Adrenal gland (tissue), 5 donors: ENCODE data around the gene ADGRB3.

ENCODE experiments used
- POLR2A ChIP-seq, 2 donors: fragments of 450-650 bp; IDR thresholded peaks; one replicate each; pipeline ENCODE4 v1.6.1; 2017; ENCODE audit warnings: antibody characterized with exemption in 2 of 2, mild to moderate bottlenecking in 2 of 2, moderate library complexity in 1 of 2
- TF ChIP-seq, protein P1 (sequence below), 6 experiments: fragments of 450-650 bp in 4 of 6; fragments of 200-600 bp in 2 of 6; sonication (generic) in 1 of 6; IDR thresholded peaks; 1 replicate in 5 of 6; 2 replicates in 1 of 6; pipeline versions ENCODE4 v1.5.1 to v1.8.0; 2016 to 2021; ENCODE audit warnings: antibody characterized with exemption in 6 of 6, mild to moderate bottlenecking in 2 of 6, moderate library complexity in 1 of 6
- donor health status: DM: no; HTN: no; CAD: no.

GRCh38 chr6:68726992-68727391 lies 91.9 kb downstream of the ADGRB3 start:
- TF ChIP-seq, protein P1, sequence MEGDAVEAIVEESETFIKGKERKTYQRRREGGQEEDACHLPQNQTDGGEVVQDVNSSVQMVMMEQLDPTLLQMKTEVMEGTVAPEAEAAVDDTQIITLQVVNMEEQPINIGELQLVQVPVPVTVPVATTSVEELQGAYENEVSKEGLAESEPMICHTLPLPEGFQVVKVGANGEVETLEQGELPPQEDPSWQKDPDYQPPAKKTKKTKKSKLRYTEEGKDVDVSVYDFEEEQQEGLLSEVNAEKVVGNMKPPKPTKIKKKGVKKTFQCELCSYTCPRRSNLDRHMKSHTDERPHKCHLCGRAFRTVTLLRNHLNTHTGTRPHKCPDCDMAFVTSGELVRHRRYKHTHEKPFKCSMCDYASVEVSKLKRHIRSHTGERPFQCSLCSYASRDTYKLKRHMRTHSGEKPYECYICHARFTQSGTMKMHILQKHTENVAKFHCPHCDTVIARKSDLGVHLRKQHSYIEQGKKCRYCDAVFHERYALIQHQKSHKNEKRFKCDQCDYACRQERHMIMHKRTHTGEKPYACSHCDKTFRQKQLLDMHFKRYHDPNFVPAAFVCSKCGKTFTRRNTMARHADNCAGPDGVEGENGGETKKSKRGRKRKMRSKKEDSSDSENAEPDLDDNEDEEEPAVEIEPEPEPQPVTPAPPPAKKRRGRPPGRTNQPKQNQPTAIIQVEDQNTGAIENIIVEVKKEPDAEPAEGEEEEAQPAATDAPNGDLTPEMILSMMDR (IDR thresholded peaks at IDR 0.05) = no peak
- no peak for TF ChIP-seq POLR2A (IDR thresholded peaks at IDR 0.05)
